ENCODE data around the gene MCTP1.

Gene MCTP1

DNA sequence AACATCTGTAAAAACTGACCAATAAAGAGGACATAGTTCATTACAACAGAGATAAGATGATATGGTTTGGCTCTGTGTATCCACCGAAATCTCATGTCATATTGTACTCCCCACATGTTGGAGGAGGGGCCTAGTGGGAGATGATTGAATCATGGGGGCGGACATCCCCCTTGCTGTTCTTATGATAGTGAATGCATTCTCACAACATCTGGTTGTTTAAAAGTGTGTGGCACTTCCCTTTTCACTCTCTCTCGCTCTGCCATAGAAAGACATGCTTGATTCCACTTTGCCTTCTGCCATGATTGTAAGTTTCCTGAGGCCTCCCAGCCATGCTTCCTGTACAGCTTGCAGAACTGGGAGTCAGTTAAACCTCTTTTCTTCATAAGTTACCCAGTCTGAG lies 373.6 kb downstream of the MCTP1 start (continued):
- TF ChIP-seq ZFP30 (CRISPR knock-in tag; IDR thresholded peaks at IDR 0.05) (no peak), TSHZ2 (CRISPR knock-in tag; IDR thresholded peaks at IDR 0.05) (no peak), CSRNP3 (CRISPR knock-in tag; IDR thresholded peaks at IDR 0.05) (no peak)

DNA sequence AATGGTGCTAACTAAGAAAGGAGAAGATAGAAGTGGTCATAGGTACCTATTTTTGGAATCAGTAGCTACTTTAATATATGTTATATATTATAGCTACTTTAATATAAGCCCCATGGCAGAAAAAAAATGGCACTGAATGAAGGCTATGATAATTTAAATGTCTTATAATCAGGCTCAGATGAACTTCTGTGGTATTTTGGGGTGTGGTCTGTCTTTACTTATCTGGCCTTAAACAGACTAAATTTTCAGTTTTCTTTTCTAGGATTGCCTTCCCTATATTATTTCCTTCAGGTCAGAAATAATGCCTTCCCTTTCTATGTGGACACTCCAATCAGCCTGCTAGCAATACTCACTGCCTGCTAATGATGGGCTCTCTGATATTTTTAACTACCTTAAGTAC lies 374.2 kb downstream of the MCTP1 start:
- no peak for ATAC-seq
- no peak for TF ChIP-seq ZC3H10 (CRISPR knock-in tag; IDR thresholded peaks at IDR 0.05)
- no peak for TF ChIP-seq CREB5 (CRISPR knock-in tag; IDR thresholded peaks at IDR 0.05; ENCODE audit: low read depth)
- TF ChIP-seq BACH2 (CRISPR knock-in tag; IDR thresholded peaks at IDR 0.05; ENCODE audit: borderline replicate concordance), result no peak
- TF ChIP-seq ZFP30 (CRISPR knock-in tag; IDR thresholded peaks at IDR 0.05), result no peak
- no peak for TF ChIP-seq ESRRG (CRISPR knock-in tag; IDR thresholded peaks at IDR 0.05)
- TF ChIP-seq CSDC2 (CRISPR knock-in tag; IDR thresholded peaks at IDR 0.05), result no peak
- no peak for TF ChIP-seq SNAI2 (CRISPR knock-in tag; IDR thresholded peaks at IDR 0.05)
- TF ChIP-seq GLIS3 (CRISPR knock-in tag; IDR thresholded peaks at IDR 0.05), result no peak

DNA sequence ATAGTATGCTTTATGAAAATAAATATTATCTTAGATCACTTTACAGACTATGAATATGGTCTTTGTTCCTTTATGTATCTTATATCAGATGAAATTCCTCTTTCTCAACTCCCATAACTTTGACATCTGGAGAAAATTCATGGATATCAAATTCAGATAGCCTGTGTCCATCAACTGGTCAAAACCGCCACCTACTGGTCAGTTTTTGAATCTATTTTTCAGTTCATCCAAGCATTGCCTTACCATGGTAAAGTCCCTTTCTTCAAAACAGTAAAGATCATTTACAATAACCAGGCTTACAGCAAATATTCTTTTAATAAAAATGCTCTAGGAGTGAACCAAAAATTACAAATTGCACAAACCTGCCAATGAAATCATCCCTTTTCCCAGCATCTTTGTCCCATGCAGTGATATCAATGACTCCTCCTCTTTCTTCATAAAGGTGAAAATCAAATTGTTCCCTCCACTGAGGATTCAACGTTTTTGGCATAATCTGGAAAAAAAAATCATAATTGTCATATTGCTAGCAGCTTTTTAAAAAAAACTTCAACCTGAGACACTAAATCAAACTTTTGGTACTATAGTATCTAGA lies 375.9 kb downstream of the MCTP1 start:
- no peak for TF ChIP-seq ZNF565 (CRISPR knock-in tag; conservative IDR thresholded peaks at IDR 0.05; ENCODE audit: low read depth)
- TF ChIP-seq, protein P1, sequence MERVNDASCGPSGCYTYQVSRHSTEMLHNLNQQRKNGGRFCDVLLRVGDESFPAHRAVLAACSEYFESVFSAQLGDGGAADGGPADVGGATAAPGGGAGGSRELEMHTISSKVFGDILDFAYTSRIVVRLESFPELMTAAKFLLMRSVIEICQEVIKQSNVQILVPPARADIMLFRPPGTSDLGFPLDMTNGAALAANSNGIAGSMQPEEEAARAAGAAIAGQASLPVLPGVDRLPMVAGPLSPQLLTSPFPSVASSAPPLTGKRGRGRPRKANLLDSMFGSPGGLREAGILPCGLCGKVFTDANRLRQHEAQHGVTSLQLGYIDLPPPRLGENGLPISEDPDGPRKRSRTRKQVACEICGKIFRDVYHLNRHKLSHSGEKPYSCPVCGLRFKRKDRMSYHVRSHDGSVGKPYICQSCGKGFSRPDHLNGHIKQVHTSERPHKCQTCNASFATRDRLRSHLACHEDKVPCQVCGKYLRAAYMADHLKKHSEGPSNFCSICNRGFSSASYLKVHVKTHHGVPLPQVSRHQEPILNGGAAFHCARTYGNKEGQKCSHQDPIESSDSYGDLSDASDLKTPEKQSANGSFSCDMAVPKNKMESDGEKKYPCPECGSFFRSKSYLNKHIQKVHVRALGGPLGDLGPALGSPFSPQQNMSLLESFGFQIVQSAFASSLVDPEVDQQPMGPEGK (CRISPR knock-in tag; IDR thresholded peaks at IDR 0.05; ENCODE audit: borderline replicate concordance), result no peak
- TF ChIP-seq ARNTL (CRISPR knock-in tag; IDR thresholded peaks at IDR 0.05; ENCODE audit: borderline replicate concordance, low read depth), result no peak
- no peak for TF ChIP-seq SNAI2 (CRISPR knock-in tag; IDR thresholded peaks at IDR 0.05)
- no peak for TF ChIP-seq RARB (CRISPR knock-in tag; IDR thresholded peaks at IDR 0.05)
- TF ChIP-seq ISL1 (CRISPR knock-in tag; IDR thresholded peaks at IDR 0.05), result no peak
- TF ChIP-seq OSR1 (CRISPR knock-in tag; IDR thresholded peaks at IDR 0.05), result no peak
- no peak for TF ChIP-seq ZFP30 (CRISPR knock-in tag; IDR thresholded peaks at IDR 0.05)
- no peak for TF ChIP-seq TSHZ2 (CRISPR knock-in tag; IDR thresholded peaks at IDR 0.05)
- no peak for TF ChIP-seq ZC3H10 (CRISPR knock-in tag; IDR thresholded peaks at IDR 0.05)
- no peak for TF ChIP-seq CSRNP3 (CRISPR knock-in tag; IDR thresholded peaks at IDR 0.05)
- no peak for TF ChIP-seq ESRRG (CRISPR knock-in tag; IDR thresholded peaks at IDR 0.05)
- TF ChIP-seq CREB5 (CRISPR knock-in tag; IDR thresholded peaks at IDR 0.05; ENCODE audit: low read depth), result no peak
- TF ChIP-seq TOX (CRISPR knock-in tag; IDR thresholded peaks at IDR 0.05; ENCODE audit: borderline replicate concordance), result no peak
- no peak for TF ChIP-seq CSDC2 (CRISPR knock-in tag; IDR thresholded peaks at IDR 0.05)
- TF ChIP-seq ZNF70 (CRISPR knock-in tag; IDR thresholded peaks at IDR 0.05), result no peak
- no peak for TF ChIP-seq POU6F1 (CRISPR knock-in tag; IDR thresholded peaks at IDR 0.05; ENCODE audit: borderline replicate concordance, low read depth)
- peak; percentile 87 for ATAC-seq

Data from SK-N-SH treated with all-trans-retinoic acid at 6 μM for 48 hours (cell line).